GM12801 (cell line): ENCODE data around the gene PARM1.

Experiments
- TF ChIP-seq, protein P1 (sequence below): IDR thresholded peaks from one replicate; pipeline ENCODE4 v1.5.1; 2011; ENCODE audit warnings: control low read depth; ENCODE audit not compliant: insufficient read length; ENCODE audit errors: extremely low read depth

PARM1 gene

GRCh38 chr4:74897386-74897785, 35.5 kb upstream of the PARM1 start:
- TF ChIP-seq, protein P1, sequence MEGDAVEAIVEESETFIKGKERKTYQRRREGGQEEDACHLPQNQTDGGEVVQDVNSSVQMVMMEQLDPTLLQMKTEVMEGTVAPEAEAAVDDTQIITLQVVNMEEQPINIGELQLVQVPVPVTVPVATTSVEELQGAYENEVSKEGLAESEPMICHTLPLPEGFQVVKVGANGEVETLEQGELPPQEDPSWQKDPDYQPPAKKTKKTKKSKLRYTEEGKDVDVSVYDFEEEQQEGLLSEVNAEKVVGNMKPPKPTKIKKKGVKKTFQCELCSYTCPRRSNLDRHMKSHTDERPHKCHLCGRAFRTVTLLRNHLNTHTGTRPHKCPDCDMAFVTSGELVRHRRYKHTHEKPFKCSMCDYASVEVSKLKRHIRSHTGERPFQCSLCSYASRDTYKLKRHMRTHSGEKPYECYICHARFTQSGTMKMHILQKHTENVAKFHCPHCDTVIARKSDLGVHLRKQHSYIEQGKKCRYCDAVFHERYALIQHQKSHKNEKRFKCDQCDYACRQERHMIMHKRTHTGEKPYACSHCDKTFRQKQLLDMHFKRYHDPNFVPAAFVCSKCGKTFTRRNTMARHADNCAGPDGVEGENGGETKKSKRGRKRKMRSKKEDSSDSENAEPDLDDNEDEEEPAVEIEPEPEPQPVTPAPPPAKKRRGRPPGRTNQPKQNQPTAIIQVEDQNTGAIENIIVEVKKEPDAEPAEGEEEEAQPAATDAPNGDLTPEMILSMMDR = no peak

DNA sequence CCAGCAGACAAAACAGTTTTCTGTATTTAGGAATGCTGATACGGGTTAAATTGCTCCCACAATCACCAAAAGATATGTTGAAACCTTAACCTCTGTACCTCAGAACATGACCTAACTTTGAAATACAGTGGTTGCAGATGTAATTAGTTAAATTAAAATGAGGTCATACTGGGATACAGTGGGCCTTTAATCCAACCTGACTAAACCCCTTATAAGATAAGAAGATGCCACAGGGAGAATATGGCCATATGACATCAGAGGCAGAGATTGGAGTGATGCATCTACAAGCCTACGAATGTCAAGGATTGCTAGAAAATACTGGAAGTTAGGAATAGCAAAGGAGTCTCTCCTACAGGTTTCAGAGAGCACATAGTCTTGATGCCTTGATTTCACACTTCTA, 32.1 kb upstream of the PARM1 start:
- TF ChIP-seq, protein P1 = no peak

DNA sequence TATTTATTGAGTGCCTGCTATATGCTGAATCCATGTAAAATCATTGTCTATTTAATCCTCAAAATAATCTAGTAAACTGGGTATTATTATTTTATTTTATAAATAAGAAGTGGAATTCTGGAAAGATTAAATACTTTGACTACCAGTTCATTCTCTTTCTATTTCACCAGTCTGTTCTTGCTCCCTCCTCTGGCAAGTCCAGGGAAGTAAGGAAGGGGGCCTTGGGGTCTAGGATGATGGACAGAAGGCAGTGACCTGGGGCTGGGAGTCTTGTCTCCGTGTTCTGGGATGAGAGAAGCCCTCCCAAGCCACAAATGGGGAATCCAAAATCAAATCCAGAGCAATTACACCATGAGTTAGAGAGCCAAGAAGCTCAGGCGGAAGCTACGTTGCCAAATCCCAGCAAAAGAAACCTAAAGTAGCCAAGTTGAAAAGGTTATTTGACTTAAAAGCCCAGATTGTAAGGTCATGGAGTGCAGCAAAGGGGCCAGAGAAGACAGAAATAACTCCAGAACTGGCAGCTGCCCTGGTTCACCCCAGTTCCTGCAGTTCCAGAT, 28.3 kb upstream of the PARM1 start:
- TF ChIP-seq, protein P1 = no peak

DNA sequence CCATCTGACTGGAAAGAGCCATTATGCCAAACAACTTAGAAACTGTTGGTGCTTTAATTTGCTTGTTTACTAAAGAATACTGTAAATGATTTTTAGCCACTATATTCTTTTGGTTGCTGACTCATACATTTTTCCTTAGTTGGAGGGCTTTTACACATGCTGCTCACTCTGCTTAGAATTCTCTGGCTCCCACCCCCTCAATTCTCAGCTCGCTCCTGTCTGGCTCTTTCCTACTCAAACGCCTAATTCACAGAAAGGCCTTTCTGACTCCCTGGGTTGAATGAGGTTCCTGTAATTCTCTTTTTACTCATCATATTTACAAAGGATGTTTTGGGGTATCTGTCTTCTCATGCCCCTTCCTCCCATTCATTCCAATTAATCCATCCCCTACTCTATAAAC, 26.1 kb upstream of the PARM1 start:
- TF ChIP-seq, protein P1 = no peak

DNA sequence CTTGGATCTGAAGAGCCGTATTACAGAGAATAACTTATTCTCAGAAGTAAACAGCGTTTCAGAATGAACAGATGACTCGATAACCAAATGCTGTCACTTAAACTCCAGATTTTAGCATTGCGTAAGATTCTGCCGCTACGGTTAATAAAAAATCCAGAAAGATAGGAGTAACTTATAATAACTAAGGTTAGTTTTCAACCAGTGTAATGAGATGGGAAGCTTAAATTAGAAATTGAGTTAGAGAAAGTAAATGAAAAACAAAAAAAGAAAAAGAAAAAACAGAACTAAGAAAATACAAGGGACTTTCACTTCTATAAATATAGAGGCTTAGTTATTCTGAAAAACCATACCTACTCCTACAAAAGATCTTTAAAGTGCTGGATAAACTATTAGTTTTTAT, 13.1 kb upstream of the PARM1 start:
- TF ChIP-seq, protein P1 = no peak

GRCh38 chr4:74920704-74921103, 12.2 kb upstream of the PARM1 start:
- TF ChIP-seq, protein P1 = no peak

DNA sequence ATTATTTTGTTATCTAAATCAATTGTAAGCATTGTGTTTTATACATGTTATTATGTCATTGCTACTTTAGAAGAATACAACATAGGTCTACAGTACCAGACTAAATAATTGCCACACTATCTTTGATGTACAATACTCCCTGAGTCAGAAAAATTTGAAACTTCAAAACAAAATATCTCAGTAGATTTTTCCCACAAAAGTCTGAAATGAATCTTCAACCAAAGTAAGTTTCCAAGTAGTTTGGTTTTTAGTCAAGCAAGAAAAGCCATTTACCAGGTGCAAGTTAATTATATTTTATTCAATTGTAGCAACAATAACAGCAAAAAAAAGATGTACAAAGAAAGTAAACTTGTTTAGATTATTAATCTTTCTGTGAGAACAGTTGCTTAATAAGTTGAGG, 11.4 kb upstream of the PARM1 start:
- TF ChIP-seq, protein P1 = no peak
